LoVo (cell line): ENCODE data around the gene SEC61G.
A peak's percentile ranks its signal among the peaks of the same experiment; 100 is the strongest.

Experiments used
- DNase-seq: peaks from one replicate; pipeline ENCODE4 v3.0.0-alpha.2; 2016; ENCODE audit warnings: low spot score

SEC61G gene

GRCh38 chr7:54758702-54759592, at the start of gene SEC61G:
TSS of gene SEC61G (minus strand) at chr7:54759211. CDS start at chr7:54757588, 1,623 bp downstream.
- peak; percentile 99 for DNase-seq

GRCh38 chr7:54802841-54803240, 43.8 kb upstream of the SEC61G start:
- no peak for DNase-seq

GRCh38 chr7:54802114-54802513, 43.1 kb upstream of the SEC61G start:
- no peak for DNase-seq

GRCh38 chr7:54799792-54800191, 40.8 kb upstream of the SEC61G start:
- DNase-seq, result no peak

GRCh38 chr7:54798530-54798929, 39.5 kb upstream of the SEC61G start:
- DNase-seq, result no peak

GRCh38 chr7:54796853-54797252, 37.8 kb upstream of the SEC61G start:
- DNase-seq, result no peak

- no peak for DNase-seq
These were observed 37.1 kb upstream of the SEC61G start for GRCh38 chr7:54796150-54796549.

- no peak for DNase-seq
These were observed 33.4 kb upstream of the SEC61G start for GRCh38 chr7:54792383-54792782.

- peak; percentile 72 for DNase-seq
These were observed 29.7 kb upstream of the SEC61G start for GRCh38 chr7:54788664-54789063.

GRCh38 chr7:54785261-54785660, 26.2 kb upstream of the SEC61G start:
- DNase-seq, result no peak

- DNase-seq, result no peak
These were observed 24.9 kb upstream of the SEC61G start for GRCh38 chr7:54783952-54784351.

GRCh38 chr7:54782829-54783228, 23.8 kb upstream of the SEC61G start:
- no peak for DNase-seq

GRCh38 chr7:54782314-54782713, 23.3 kb upstream of the SEC61G start:
- DNase-seq, result no peak

- DNase-seq, result no peak
These were observed 22.3 kb upstream of the SEC61G start for GRCh38 chr7:54781134-54781920.

GRCh38 chr7:54780490-54780889, 21.5 kb upstream of the SEC61G start:
- DNase-seq, result no peak

GRCh38 chr7:54778696-54779540, 19.9 kb upstream of the SEC61G start:
- no peak for DNase-seq

GRCh38 chr7:54778166-54778565, 19.2 kb upstream of the SEC61G start:
- peak; percentile 27 for DNase-seq

GRCh38 chr7:54774785-54775740, 16.1 kb upstream of the SEC61G start:
- DNase-seq, result no peak

- DNase-seq, result peak; percentile 92
These were observed 14.7 kb upstream of the SEC61G start for GRCh38 chr7:54773472-54774399.

- DNase-seq, result no peak
These were observed 10.2 kb upstream of the SEC61G start for GRCh38 chr7:54769203-54769602.
